ENCODE measurements around the gene WDR37.

WDR37 gene

GRCh38 chr10:1015688-1016087, 40.5 kb upstream of the WDR37 start:
- TF ChIP-seq CTCF (IDR thresholded peaks at IDR 0.05; ENCODE audit: extremely low read depth, missing control alignments), result no peak

DNA sequence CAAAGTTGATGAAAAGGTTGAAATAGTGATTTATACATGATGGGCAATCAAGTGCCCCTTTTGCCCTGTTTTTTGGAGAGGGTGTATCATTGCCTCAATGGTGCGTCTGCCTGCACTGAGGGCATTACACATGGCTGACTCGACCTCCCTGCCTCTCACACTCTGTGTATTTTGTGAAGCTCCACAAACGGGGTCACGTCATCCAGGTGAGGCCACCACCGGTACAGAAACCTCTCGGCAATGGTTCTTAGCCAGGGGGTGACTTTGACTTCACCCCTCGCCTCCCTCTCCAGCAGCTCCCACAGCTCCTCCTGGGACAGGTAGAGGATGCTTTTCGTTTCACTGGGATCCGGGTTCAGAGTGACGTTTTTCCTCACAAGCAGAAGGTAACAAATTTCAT, 36.8 kb upstream of the WDR37 start:
- no peak for TF ChIP-seq CTCF (IDR thresholded peaks at IDR 0.05; ENCODE audit: extremely low read depth, missing control alignments)
- DNase-seq (ENCODE audit: low spot score), result no peak

More at GRCh38 chr10:1015688-1016087, 40.5 kb upstream of the WDR37 start:
- no peak for DNase-seq (ENCODE audit: low spot score)

- no peak for TF ChIP-seq CTCF (IDR thresholded peaks at IDR 0.05; ENCODE audit: extremely low read depth, missing control alignments)
Measured at GRCh38 chr10:1020460-1020859, 35.7 kb upstream of the WDR37 start.

GRCh38 chr10:1020958-1021357, 35.2 kb upstream of the WDR37 start:
- no peak for TF ChIP-seq CTCF (IDR thresholded peaks at IDR 0.05; ENCODE audit: extremely low read depth, missing control alignments)
- DNase-seq (ENCODE audit: low spot score), result no peak

More at GRCh38 chr10:1020460-1020859, 35.7 kb upstream of the WDR37 start:
- DNase-seq (ENCODE audit: low spot score), result no peak

DNA sequence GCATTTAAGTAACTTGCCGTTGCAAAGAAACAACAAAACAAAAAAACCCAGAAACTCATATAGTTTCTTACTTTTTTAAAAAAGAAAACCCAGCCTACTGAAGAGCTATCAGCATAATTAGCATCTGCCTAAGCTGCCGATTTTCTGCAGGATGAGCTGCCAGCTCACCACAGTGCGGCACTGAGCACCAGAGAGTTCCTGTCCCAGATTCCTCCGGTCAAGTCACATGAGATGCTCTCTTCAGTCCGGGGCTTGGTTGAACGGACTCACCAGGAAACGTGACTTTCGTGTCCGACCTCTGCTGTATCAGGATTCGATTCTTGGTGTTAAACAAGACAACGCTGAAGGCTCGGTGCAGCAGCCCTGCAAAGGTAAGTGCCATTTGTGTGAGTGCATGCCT, 33.8 kb upstream of the WDR37 start:
- no peak for DNase-seq (ENCODE audit: low spot score)
- no peak for TF ChIP-seq CTCF (IDR thresholded peaks at IDR 0.05; ENCODE audit: extremely low read depth, missing control alignments)

DNA sequence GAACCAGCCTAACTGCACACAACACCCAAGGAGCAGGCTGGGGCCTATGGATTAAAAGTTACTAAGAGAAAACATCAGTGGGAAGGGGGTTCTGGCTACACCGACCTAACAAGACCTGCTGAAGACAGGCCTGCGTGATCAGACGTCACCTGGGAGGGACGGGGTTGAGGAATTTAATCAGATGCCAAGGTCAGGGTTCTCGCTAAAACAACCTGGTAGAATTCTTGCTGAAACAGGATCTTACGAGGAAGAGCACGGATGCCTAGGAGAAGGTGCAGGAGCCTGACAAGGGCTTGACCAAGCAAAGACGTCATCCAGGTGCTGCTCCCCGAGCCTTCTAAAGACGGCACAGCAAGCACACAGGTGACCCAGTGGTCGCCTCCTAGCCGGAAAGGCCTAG, 32.1 kb upstream of the WDR37 start:
- DNase-seq (ENCODE audit: low spot score), result no peak
- no peak for TF ChIP-seq CTCF (IDR thresholded peaks at IDR 0.05; ENCODE audit: extremely low read depth, missing control alignments)

DNA sequence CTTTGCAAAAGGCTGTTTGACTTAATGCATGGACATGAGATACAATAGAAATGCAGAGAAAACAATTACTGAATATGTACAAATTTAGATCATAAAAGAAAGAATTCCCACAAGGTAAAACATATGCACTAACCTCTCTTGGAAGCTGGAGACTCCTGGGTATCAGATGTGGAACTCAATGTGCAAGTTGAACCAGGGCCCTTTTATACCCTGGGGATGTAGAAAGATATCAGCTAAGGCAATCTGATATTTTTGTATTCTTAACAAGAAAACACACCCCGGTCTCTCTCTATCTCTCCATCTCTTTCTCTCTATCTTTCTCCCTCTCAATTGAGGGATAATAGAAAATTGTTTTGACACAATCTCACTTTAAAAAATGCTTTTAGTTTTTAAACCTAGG, 30.5 kb upstream of the WDR37 start, which contains the start of gene IDI2:
IDI2 (minus strand) TSS at position 177 of the 400 bp plus-strand sequence. CDS start 1,136 bp downstream, outside the sequence.
- TF ChIP-seq CTCF (IDR thresholded peaks at IDR 0.05; ENCODE audit: extremely low read depth, missing control alignments), result no peak
- DNase-seq (ENCODE audit: low spot score), result no peak
